Uterus (tissue), 2 donors: Measurements from ENCODE around the gene GNG12.

ENCODE experiments used
- POLR2A ChIP-seq, 2 donors: fragments of 450-650 bp; IDR thresholded peaks; one replicate each; pipeline ENCODE4 v1.6.1; 2016; ENCODE audit warnings: antibody characterized with exemption in 2 of 2, mild to moderate bottlenecking in 1 of 2, moderate library complexity in 1 of 2
- TF ChIP-seq, protein P1 (sequence below), 4 experiments: fragments of 200-600 bp in 2 of 4; fragments of 450-650 bp in 2 of 4; sonication (generic) in 2 of 4; IDR thresholded peaks; one replicate each; pipeline ENCODE4 v1.5.1; 2016 to 2019; ENCODE audit warnings: antibody characterized with exemption in 4 of 4, mild to moderate bottlenecking in 2 of 4, moderate library complexity in 1 of 4

DNA sequence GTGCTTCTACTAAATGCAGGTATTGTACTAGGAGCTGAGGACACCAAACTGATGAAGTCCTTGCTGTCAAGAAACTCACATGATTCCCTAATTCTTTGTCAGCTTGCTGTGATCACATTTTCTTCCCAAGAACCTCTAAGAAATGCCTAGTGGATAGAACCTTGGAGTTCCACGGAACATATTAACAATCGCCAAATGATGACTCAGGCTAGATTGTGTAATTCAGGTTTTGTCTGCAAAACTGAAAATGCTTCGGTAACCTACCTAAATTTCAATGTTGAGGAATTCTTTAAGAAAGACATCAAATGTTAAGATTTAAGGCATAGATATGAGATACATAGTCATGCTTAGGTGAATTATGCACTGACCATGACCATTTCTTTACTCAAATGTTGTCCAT, 150.0 kb downstream of the GNG12 start:
- TF ChIP-seq, protein P1, sequence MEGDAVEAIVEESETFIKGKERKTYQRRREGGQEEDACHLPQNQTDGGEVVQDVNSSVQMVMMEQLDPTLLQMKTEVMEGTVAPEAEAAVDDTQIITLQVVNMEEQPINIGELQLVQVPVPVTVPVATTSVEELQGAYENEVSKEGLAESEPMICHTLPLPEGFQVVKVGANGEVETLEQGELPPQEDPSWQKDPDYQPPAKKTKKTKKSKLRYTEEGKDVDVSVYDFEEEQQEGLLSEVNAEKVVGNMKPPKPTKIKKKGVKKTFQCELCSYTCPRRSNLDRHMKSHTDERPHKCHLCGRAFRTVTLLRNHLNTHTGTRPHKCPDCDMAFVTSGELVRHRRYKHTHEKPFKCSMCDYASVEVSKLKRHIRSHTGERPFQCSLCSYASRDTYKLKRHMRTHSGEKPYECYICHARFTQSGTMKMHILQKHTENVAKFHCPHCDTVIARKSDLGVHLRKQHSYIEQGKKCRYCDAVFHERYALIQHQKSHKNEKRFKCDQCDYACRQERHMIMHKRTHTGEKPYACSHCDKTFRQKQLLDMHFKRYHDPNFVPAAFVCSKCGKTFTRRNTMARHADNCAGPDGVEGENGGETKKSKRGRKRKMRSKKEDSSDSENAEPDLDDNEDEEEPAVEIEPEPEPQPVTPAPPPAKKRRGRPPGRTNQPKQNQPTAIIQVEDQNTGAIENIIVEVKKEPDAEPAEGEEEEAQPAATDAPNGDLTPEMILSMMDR (IDR thresholded peaks at IDR 0.05): no peak
- TF ChIP-seq POLR2A (IDR thresholded peaks at IDR 0.05): no peak
